OCI-LY1 (cell line): Measurements from ENCODE around the gene METTL25B.
A peak's percentile ranks its signal among the peaks of the same experiment; 100 is the strongest.

ENCODE experiments used
- H2AFZ ChIP-seq: fragments of 200-600 bp; sonication (generic), shearing (Covaris generic); 2 replicates; pipeline ENCODE4 v1.6.0; 2014; ENCODE audit warnings: antibody characterized with exemption, mild to moderate bottlenecking, low read length
- H3F3A ChIP-seq: fragments of 200-600 bp; sonication (generic), shearing (Covaris generic); 2 replicates; pipeline ENCODE4 v1.6.0; 2014; ENCODE audit warnings: mild to moderate bottlenecking, antibody characterized with exemption, low read length, moderate library complexity; ENCODE audit not compliant: insufficient read depth
- H3K27ac ChIP-seq: fragments of 200-600 bp; sonication (generic); 2 replicates; pipeline ENCODE4 v1.5.1; 2014; ENCODE audit warnings: low read length, mixed run types, mild to moderate bottlenecking, low read depth; ENCODE audit not compliant: poor library complexity, severe bottlenecking
- H3K27me3 ChIP-seq: fragments of 200-600 bp; sonication (generic); 2 replicates; pipeline ENCODE4 v1.6.0; 2014; ENCODE audit warnings: antibody characterized with exemption, mild to moderate bottlenecking, low read length, moderate library complexity; ENCODE audit not compliant: insufficient read depth
- H3K36me3 ChIP-seq: fragments of 200-600 bp; sonication (generic); 2 replicates; pipeline ENCODE4 v1.6.1; 2014; ENCODE audit warnings: mild to moderate bottlenecking, antibody characterized with exemption, low read length, moderate library complexity, mixed read lengths; ENCODE audit not compliant: insufficient read depth
- H3K4me1 ChIP-seq: fragments of 200-600 bp; sonication (generic); 2 replicates; pipeline ENCODE4 v1.5.1; 2014; ENCODE audit warnings: mild to moderate bottlenecking, low read length, moderate library complexity; ENCODE audit not compliant: insufficient read depth, severe bottlenecking
- H3K4me2 ChIP-seq: fragments of 200-600 bp; sonication (generic), shearing (Covaris generic); 2 replicates; pipeline ENCODE4 v1.6.1; 2014; ENCODE audit warnings: low read length
- H3K4me3 ChIP-seq: fragments of 200-600 bp; sonication (generic); 2 replicates; pipeline ENCODE4 v1.5.1; 2014; ENCODE audit warnings: low read length, low read depth, mild to moderate bottlenecking, mixed read lengths; ENCODE audit not compliant: poor library complexity, severe bottlenecking
- H3K79me2 ChIP-seq: fragments of 200-600 bp; shearing (Covaris generic); 2 replicates; pipeline ENCODE4 v1.6.1; 2016; ENCODE audit warnings: mixed run types, low read length, mixed read lengths; ENCODE audit not compliant: insufficient read depth
- H3K9ac ChIP-seq: fragments of 200-600 bp; sonication (generic), shearing (Covaris generic); 2 replicates; pipeline ENCODE4 v1.6.1; 2014; ENCODE audit warnings: mild to moderate bottlenecking, low read length, mixed read lengths
- H3K9me2 ChIP-seq: fragments of 200-600 bp; sonication (generic), shearing (Covaris generic); 2 replicates; pipeline ENCODE4 v1.6.1; 2014; ENCODE audit warnings: low read depth, mild to moderate bottlenecking, low read length, mixed read lengths
- H3K9me3 ChIP-seq: fragments of 200-600 bp; shearing (Covaris generic); 2 replicates; pipeline ENCODE4 v1.6.1; 2014; ENCODE audit warnings: low read length, mixed read lengths
- H4K20me1 ChIP-seq: fragments of 200-600 bp; sonication (generic), shearing (Covaris generic); 2 replicates; pipeline ENCODE4 v1.6.0; 2016; ENCODE audit warnings: mild to moderate bottlenecking, low read length; ENCODE audit not compliant: insufficient read depth
- CTCF ChIP-seq: fragments of 200-600 bp; sonication (generic), shearing (Covaris generic); IDR thresholded peaks from 2 replicates; pipeline ENCODE4 v1.5.1; 2017; ENCODE audit warnings: mild to moderate bottlenecking, antibody characterized with exemption, low read length, moderate library complexity, mixed read lengths
- EZH2 ChIP-seq: fragments of 200-600 bp; sonication (generic), shearing (Covaris generic); IDR thresholded peaks from 2 replicates; pipeline ENCODE4 v1.8.0; 2017; ENCODE audit warnings: borderline replicate concordance, mixed run types, mild to moderate bottlenecking, antibody characterized with exemption, low read length, moderate library complexity, mixed read lengths

The METTL25B gene

DNA sequence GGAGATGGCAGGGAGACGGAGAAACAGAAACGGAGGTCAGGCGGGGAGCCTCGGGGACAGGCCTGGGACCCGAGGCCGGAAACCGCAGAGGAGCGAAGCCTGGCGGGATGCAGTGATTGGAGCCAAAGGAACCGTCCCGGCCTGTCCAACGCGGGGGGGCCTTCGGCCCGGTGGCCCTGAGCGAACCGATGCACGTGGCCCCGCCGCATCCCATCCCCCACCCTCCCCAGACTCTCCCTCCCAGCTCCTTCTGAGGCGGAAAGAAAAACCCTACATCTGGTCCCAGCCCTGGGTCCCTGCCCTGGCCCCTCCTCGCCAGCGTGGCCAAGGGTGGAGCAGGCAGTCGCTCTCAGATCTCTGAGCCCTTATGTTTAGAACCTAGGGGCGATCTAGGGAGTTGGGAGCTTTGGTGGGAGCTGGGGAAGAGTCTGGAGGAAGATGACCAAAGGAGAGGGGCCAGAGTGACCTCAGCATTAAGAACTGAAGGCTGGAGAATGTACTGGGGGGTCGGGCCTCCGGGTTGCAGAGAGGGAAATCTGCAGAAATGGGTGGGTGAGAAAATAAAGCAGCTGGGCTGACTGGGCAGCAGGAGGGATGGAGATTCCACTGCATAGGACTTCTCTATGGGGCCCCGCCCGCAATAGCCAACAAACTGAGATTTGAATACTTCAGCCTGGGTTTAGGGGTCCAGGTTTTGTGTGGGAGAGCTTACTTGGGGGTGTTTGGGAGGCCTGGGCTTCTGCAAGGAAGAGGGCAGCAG lies 21.4 kb upstream of the METTL25B start:
- peaks cover 15% of the 10 kb centered on the region for H3K4me1 ChIP-seq
- no peak overlapping the region for H2AFZ ChIP-seq
- H3K79me2 ChIP-seq, result no peaks in the 10 kb centered on the region
- H3K4me3 ChIP-seq, result peak overlapping the region; percentile 33
- no peak overlapping the region for H3K9ac ChIP-seq
- no peak overlapping the region for H3K27ac ChIP-seq
- H3K36me3 ChIP-seq, result no peaks in the 10 kb centered on the region
- H3K9me3 ChIP-seq, result no peaks in the 10 kb centered on the region
- TF ChIP-seq CTCF, result no peak
- TF ChIP-seq EZH2, result no peak
- peaks cover 11% of the 10 kb centered on the region; the same call in 1 of the 2 replicates for H3K27me3 ChIP-seq
- peak overlapping the region; percentile 42 for H3K4me2 ChIP-seq
- no peaks in the 10 kb centered on the region for H4K20me1 ChIP-seq
- no peaks in the 10 kb centered on the region for H3F3A ChIP-seq
- no peaks in the 10 kb centered on the region for H3K9me2 ChIP-seq

DNA sequence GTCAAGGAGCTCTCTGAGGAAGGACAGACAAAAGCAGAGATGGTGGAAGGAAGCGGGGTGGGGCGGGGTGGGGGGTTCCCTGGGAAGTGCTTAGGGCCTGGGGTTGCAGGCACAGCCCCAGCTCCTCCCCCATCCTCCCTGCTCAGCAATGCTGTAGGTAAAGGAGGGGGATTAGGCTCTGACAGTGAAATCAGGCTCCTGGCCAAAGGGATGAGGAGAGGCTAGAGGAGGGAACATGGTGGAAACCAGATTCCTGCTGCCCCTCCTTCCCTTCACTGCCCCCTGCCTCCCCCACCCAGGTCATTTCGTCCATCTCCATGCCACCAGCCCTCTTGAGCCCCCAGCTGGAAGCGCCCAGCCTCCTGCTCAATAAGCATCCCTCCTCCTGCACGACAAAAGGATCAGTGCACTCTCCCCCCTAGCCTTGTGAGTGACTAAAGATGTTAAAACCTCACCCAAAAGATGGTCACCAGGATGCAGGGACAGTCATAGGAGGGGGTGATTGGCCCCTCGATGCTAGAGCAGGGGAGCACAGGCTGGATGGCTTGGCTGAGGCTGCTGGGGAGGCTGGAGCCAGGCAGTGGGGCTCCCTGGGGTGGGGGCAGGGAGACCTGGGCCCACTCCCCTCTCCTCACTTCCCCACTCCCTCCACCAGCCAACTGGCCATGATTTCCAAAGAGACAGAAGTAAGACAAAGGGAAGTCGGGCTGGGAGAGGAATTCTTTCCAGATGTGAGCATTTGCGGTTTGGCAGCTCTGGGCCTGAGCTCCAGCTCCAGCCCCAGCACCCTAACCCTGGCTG lies 20.7 kb upstream of the METTL25B start:
- H3K79me2 ChIP-seq, result no peaks in the 10 kb centered on the region
- H3F3A ChIP-seq, result no peaks in the 10 kb centered on the region
- no peak overlapping the region for H3K27ac ChIP-seq
- H3K9ac ChIP-seq, result no peak overlapping the region
- peaks cover 15% of the 10 kb centered on the region for H3K4me1 ChIP-seq
- H3K9me3 ChIP-seq, result no peaks in the 10 kb centered on the region
- no peak overlapping the region for H2AFZ ChIP-seq
- no peaks in the 10 kb centered on the region for H3K36me3 ChIP-seq
- no peaks in the 10 kb centered on the region for H3K9me2 ChIP-seq
- H3K4me3 ChIP-seq, result no peak overlapping the region
- H3K27me3 ChIP-seq, result peaks cover 11% of the 10 kb centered on the region; the same call in 1 of the 2 replicates
- TF ChIP-seq EZH2 (no peak), CTCF (no peak)
- H4K20me1 ChIP-seq, result no peaks in the 10 kb centered on the region
- no peak overlapping the region for H3K4me2 ChIP-seq

DNA sequence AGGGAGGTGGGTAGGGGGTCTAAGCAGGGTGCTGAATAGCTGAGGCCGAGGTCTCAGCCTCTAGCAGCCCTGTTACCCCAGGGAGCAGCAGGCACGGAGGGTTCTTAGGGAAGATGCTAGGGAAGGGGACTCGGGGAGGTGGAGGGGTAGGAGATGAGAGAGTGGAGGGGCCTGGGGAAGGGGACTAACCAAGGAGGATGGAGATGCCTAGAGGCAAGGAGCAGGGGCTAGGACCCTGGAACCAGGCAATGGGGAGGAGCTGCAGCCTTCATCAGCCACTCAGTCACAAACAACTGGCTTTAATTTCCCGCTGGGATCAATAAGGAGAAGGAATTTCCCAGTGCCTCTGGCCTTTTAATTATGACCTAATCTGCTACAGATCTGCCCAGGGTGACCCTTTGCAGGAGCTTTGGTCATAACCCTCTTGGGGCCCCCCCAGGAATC lies 20.0 kb upstream of the METTL25B start:
- Histone ChIP-seq H3K4me1 (peaks cover 15% of the 10 kb centered on the region), H3K4me3 (no peak overlapping the region), H3K27me3 (peaks cover 9% of the 10 kb centered on the region; the same call in 1 of the 2 replicates)

More for the DNA sequence above, 20.0 kb upstream of the METTL25B start:
- H3K9me3 ChIP-seq, result no peaks in the 10 kb centered on the region
- H4K20me1 ChIP-seq, result no peaks in the 10 kb centered on the region
- no peaks in the 10 kb centered on the region for H3K36me3 ChIP-seq
- no peak for TF ChIP-seq CTCF
- no peak for TF ChIP-seq EZH2
- no peaks in the 10 kb centered on the region for H3F3A ChIP-seq
- no peak overlapping the region for H3K27ac ChIP-seq
- no peaks in the 10 kb centered on the region for H3K9me2 ChIP-seq
- no peak overlapping the region for H2AFZ ChIP-seq
- H3K4me2 ChIP-seq, result no peak overlapping the region
- no peaks in the 10 kb centered on the region for H3K79me2 ChIP-seq
- no peak overlapping the region for H3K9ac ChIP-seq
